HS-5 (cell line): ENCODE data around the gene PPM1E.

ENCODE experiments used
- DNase-seq: peaks from one replicate; pipeline ENCODE4 v3.0.0-alpha.2; 2012; ENCODE audit warnings: low read depth

PPM1E gene

DNA sequence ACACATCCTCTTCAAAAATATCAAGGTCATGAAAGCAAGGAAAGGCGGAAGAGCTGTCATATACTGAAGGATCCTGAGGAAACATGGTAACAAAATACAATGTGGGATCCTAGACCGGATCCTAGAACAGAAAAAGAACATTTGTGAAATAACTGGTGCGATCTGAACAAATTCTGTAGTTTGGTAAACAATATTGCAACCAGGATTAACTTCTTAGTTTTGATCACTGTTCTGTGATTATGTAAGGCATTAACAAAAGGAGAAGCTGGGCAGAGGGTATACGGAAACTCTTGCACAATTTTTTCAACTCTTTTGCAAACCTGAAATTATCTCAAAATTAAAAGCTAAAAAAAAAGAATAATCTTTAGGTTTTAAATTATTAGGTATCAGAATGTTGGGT is 241.3 kb downstream of the PPM1E start:
- DNase-seq, result no peak

DNA sequence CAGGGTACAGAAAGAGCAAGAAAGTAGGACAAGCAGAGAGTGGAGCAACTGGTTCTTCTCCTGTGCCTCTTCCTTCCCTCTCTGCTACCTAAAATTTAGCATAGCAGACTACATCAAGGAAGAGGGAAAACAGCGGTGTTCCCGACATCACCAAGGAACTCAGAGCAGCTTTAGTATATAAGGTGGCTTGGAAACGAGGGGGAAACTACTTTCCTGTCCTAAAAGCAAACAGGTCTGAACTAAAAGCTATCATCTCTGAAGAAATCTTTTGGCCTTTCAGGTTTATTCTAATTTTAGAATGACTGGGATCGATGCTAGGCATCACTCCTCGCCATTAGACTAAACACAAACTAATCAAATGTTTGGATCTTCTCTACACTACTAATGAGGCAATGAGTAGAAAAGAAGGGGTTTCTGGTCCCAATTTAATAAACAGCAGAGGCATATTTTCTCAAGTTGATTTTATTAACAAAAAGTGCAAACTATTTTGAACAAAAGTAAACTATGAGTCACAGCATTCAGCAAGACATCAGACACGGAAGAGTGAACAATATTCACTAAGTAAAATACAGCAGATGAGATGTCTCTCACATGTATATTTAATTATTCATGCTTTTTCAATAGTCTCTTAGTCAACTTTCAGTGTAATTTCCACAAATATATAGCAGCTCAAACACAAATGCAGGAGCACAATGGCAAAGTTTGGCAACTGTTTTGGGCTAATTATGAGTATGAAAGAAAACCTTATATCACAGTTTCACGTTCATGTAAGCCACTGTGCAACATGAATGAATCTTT is 242.3 kb downstream of the PPM1E start:
- DNase-seq, result no peak

DNA sequence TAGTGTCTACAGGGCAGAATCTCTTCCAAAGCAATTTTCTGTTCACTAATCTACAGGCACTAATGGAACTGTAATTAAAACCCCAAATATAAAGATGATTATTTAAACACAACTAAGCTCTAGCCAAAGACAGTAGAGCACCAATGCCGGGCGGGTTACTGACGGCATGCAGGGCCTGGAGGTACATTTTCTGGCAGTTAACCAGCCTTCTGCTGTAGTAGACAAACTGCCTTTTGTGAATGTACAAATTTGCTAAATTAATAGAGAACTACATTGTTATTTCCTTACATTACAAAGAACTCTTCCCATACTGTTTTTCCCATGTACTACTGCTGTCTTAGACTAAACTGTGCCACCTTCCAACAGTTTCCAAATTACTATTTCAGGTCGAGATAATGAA is 243.2 kb downstream of the PPM1E start:
- no peak for DNase-seq

GRCh38 chr17:58999500-58999899 is 243.8 kb downstream of the PPM1E start:
- DNase-seq, result no peak

DNA sequence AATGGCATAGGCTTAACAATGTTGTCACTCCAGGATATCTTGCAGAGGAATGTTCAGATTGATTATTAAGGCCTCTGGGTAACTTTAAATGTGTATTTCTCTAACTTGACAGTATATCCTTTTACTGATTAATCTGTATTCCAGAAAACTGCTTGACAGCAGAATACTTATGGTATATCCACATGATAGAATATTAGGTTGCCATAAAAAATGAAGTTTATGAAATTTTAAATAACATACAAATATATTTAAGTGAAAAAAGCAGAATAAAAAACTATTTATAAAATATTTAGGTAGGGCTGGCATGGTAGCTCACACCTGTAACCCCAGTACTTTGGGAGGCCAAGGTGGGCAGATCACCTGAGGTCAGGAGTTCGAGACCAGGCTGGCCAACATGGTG is 244.4 kb downstream of the PPM1E start:
- no peak for DNase-seq

DNA sequence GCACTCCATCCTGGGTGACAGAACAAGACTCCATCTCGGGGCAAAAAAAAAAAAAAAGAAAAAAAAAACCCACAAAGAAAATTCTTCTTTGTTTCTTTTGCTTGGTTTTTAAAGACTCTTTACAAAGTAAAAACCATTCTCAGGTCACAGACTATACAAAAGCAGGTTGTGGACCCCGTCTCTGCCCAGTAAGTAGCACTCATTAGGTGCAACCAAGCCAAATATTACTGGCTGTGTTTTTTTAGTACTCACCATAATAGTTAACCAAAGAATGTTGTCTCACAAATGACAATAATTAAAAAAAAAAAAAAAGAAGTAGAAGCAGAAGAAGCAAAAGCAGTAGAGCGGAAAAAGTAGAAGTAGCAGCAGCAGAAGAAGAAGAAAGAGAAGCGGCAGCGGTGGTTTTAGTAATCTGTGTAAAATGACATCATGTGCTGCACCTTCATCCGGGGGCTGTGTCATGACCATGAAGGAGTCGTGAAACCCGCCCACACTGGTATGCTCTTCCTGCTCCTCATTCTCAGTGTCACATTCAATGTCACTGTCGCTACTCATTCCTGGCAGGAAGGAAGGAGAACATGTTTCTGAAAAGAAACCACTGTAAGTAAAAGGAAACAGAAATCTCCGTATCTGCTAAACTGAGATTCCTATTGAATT is 245.6 kb downstream of the PPM1E start:
- DNase-seq, result no peak

- DNase-seq, result no peak
These were observed 246.5 kb downstream of the PPM1E start for GRCh38 chr17:59002126-59002525.

DNA sequence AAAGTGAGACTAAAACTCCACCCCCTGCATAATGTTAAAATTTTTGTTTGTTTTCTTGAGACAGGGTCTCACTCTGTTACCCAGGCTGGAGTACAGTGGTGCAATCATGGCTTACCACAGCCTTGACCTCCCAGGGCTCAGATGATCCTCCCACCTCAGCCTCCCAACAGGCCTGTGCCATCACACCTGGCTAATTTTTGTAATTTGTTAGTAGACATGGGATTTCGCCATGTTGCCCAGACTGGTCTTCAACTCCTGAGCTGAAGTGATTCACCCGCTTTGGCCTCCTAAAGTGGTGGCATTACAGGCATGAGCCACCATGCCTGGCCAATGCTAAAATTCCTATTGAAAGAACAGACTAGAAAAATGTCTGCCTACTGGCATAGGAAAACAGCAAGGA is 247.2 kb downstream of the PPM1E start:
- no peak for DNase-seq

DNA sequence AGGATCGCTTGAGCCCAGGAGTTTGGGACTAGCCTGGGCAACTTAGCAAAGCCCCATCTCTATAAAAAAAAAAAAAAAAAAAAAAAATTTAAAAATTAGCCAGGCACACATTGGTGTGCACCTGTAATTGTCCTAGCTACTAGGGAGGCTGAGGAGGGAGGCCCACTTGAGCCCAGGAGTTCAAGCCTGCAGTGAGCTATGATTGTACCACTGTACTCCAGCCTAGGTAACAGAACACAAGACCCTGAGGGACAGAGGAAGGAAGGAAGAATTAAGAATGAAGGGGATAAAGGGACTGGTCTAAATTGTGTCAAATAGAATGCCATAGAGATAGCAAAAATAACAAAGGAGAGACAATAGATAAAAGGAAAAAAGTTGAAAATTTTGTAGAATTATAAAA is 248.2 kb downstream of the PPM1E start:
- DNase-seq, result no peak

DNA sequence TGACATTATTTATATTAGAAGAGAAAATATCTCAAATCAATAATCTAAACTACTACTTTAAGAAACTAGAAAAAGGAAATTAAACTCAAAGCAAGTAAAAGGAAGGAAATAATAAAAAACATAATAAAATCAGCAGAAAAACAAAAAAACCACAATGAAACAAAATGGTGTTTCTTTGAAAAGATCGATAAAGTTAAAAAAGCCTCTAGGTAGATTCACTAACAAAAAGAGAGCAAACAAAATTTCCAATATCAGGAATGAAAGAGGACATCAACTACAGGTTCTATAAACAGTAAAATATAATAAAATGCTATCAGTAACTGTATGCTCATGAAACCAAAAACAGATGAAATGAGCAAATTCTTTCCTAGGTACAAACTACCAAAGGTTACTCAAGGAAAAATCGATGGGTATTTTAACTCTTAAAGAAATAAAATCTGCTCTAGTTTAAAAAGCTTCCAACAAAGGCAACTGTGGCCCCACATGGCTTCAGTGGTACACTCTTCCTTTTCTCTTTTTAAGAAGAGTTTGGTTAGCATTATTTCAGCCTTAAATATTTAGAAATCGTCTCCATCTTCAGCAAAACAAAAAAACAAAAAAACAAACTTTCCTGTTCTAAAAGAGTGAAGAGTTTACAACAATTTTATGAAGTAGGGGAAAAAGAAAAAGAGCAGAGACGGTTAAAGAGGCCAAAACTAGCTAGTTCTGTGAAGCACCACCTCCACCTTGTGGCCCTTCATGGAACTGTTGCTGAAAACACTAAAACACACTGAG is 248.9 kb downstream of the PPM1E start:
- DNase-seq, result peak; percentile 33

- DNase-seq, result no peak
These were observed 252.3 kb downstream of the PPM1E start for GRCh38 chr17:59007995-59008394.

GRCh38 chr17:59008737-59009136 is 253.1 kb downstream of the PPM1E start:
- no peak for DNase-seq

DNA sequence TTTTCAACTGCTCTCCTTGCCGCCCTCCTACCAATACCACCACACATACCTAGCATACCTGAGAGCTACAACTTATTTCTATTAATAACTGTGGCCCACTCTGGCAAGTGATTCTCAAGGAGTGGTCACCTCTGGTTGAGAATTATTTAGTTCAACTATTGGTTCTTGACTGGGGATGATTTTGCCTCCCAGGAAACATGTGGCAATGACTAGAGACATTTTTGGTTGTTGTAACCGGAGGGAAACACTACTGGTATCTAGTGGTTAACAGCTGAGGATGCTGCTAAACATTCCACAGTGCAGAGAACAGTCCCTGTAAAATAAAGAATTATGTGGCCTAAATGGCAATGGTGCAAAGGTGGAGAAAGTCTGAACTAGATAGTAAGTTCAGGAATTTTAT is 254.4 kb downstream of the PPM1E start:
- DNase-seq, result no peak

GRCh38 chr17:59011975-59012374 is 256.3 kb downstream of the PPM1E start:
- no peak for DNase-seq

GRCh38 chr17:59018019-59018418 is 262.4 kb downstream of the PPM1E start:
- no peak for DNase-seq

DNA sequence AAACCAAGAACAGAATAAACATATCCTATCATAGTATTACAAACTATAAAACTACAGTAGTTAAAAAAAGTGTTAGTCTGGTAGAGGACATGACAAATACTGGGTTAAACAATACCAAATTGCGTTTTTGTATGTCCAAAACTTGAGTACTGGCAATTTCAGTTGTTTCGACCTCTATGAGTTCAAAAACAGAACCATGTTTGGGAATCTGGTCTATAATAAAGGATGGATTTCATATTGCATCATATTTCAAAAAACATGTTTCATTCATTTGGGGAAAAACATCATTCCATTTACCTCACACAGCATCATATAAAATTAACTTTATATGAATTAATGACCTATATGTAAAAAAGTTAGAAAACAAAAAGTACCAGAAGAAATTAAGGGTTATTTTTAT is 269.3 kb downstream of the PPM1E start:
- no peak for DNase-seq

- DNase-seq, result no peak
These were observed 270.7 kb downstream of the PPM1E start for GRCh38 chr17:59026176-59026939.

GRCh38 chr17:59027750-59028149 is 272.1 kb downstream of the PPM1E start:
- no peak for DNase-seq

DNA sequence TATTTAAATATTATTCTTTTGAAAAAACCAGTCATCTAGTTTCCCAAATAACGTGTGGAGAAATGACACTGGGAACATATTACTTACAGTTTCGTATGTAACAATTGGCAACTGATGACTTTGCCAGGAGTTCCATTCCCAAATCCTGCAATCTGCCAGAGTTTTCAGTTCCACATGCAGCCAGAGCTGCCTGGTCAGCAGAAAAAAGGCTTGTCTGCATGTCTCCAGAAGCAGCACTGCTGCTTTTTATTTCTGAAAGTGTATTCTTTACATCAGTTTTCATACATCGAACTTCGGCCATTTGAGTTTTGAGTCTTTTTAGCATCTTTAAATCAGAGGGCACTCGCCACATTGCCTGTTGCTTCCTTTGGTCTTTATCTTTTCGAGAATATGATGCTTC is 272.7 kb downstream of the PPM1E start:
- DNase-seq, result no peak

GRCh38 chr17:59030811-59031210 is 275.2 kb downstream of the PPM1E start:
- no peak for DNase-seq
